PC-9 (cell line): ENCODE results near the gene WDR20. TPM values are rescaled to one million over a fixed set of nuclear protein-coding genes. Genes with fewer than 3 reads are reported as not detected.

Experiments used
- BruUV-seq: library from RNA; stranded (reverse); fragments of 400-500 nt; replicated peaks from 2 replicates; lab custom pipeline; 2021; lab: Mats Ljungman, UMichigan
- CTCF ChIA-PET: fragments of 300-600 bp; sonication (Branson Sonifier 250); formaldehyde crosslinking; loops from one replicate; lab custom pipeline; 2022; ENCODE audit warnings: antibody characterized with exemption; lab: Charles Lee
- POLR2A ChIA-PET: fragments of 300-600 bp; sonication (Branson Sonifier 250); formaldehyde crosslinking; loops from one replicate; lab custom pipeline; 2022; ENCODE audit warnings: antibody characterized with exemption; ENCODE audit not compliant: unreplicated experiment; lab: Charles Lee
- DNase-seq, 2 experiments: peaks; one replicate each; pipeline versions ENCODE4 v3.0.0 to v3.0.0-alpha.2; 2015 to 2022; ENCODE audit warnings: mixed read lengths in 1 of 2
- H2AFZ ChIP-seq: fragments of 200-600 bp; sonication (generic); 2 replicates; pipeline ENCODE4 v1.8.1; 2017; ENCODE audit warnings: antibody characterized with exemption
- H3F3A ChIP-seq: fragments of 200-600 bp; sonication (generic); 2 replicates; pipeline ENCODE4 v1.8.1; 2017; ENCODE audit warnings: antibody characterized with exemption, mild to moderate bottlenecking, low read depth; ENCODE audit not compliant: insufficient read depth
- H3K27ac ChIP-seq: fragments of 200-600 bp; sonication (generic); 2 replicates; pipeline ENCODE4 v1.6.1; 2016; ENCODE audit warnings: mixed run types
- H3K27me3 ChIP-seq: fragments of 200-600 bp; sonication (generic); 2 replicates; pipeline ENCODE4 v1.6.1; 2016; ENCODE audit warnings: low read depth, mixed run types; ENCODE audit not compliant: insufficient read depth
- H3K36me3 ChIP-seq: fragments of 200-600 bp; sonication (generic); 2 replicates; pipeline ENCODE4 v1.6.1; 2016; ENCODE audit warnings: low read depth, mixed run types
- H3K4me1 ChIP-seq: fragments of 200-600 bp; sonication (generic); replicated peaks from 2 replicates; pipeline ENCODE4 v1.6.1; 2016; ENCODE audit warnings: mixed run types; ENCODE audit not compliant: insufficient read depth
- H3K4me2 ChIP-seq: fragments of 200-600 bp; sonication (generic); 2 replicates; pipeline ENCODE4 v1.6.1; 2017; ENCODE audit warnings: mixed run types
- H3K4me3 ChIP-seq: fragments of 200-600 bp; sonication (generic); 2 replicates; pipeline ENCODE4 v1.6.1; 2016; ENCODE audit warnings: mixed run types
- H3K79me2 ChIP-seq: fragments of 200-600 bp; sonication (generic); 2 replicates; pipeline ENCODE4 v1.6.1; 2017; ENCODE audit warnings: low read depth, mixed run types
- H3K9me2 ChIP-seq: fragments of 200-600 bp; sonication (generic); 2 replicates; pipeline ENCODE4 v1.8.1; 2017; ENCODE audit warnings: mild to moderate bottlenecking; ENCODE audit not compliant: insufficient read depth
- H3K9me3 ChIP-seq: fragments of 200-600 bp; sonication (generic); 2 replicates; pipeline ENCODE4 v1.8.1; 2016; ENCODE audit warnings: low read depth; ENCODE audit not compliant: insufficient read depth
- H4K20me1 ChIP-seq: fragments of 200-600 bp; sonication (generic); 2 replicates; pipeline ENCODE4 v1.8.1; 2017; ENCODE audit not compliant: insufficient read depth
- CTCF ChIP-seq: fragments of 200-600 bp; sonication (generic); conservative IDR thresholded peaks from 2 replicates; pipeline ENCODE4 v1.6.1; 2017; ENCODE audit warnings: mixed run types, antibody characterized with exemption, mild to moderate bottlenecking, moderate library complexity
- EZH2 ChIP-seq: fragments of 200-600 bp; sonication (generic); IDR thresholded peaks from 2 replicates; pipeline ENCODE4 v1.8.0; 2017; ENCODE audit warnings: antibody characterized with exemption, low read depth
- intact Hi-C: fragments of 100-400 bp; cut with micrococcal nuclease; formaldehyde crosslinking; loops from one replicate; pipeline ENCODE4 v1.10.0; 2022; ENCODE audit not compliant: unreplicated experiment
- total RNA-seq: library from RNA; stranded (reverse); gene quantifications from 2 replicates; pipeline ENCODE4 v1.2.3, GENCODE V29; 2021

Gene WDR20
- total RNA-seq, 1 experiment from 2014 or later: 93.5 TPM

- intact Hi-C loops: no loop called here
- TF ChIP-seq EZH2: no peak
- peak; percentile 56 for TF ChIP-seq CTCF
- BruUV-seq: no TSS peak
- Histone ChIP-seq H3K27me3 (no peaks in the 10 kb centered on the region), H3K9me3 (no peaks in the 10 kb centered on the region), H3K79me2 (peaks cover 16% of the 10 kb centered on the region; the same call in 1 of the 2 replicates), H2AFZ (no peak overlapping the region), H3K4me1 (no peaks in the 10 kb centered on the region), H3K9me2 (no peaks in the 10 kb centered on the region), H3K4me2 (no peak overlapping the region), H3F3A (peaks cover 5% of the 10 kb centered on the region; the same call in 1 of the 2 replicates), H3K4me3 (no peak overlapping the region), H4K20me1 (peaks cover 10% of the 10 kb centered on the region; the same call in 1 of the 2 replicates), H3K27ac (no peak overlapping the region), H3K36me3 (peaks cover 13% of the 10 kb centered on the region)
- POLR2A ChIA-PET: no interaction called here
- CTCF ChIA-PET: interaction anchor here (0.6 kb wide), 1 partner anchor 21 kb away, joined by 6 read pairs; no protein-coding TSS in a partner anchor
- DNase-seq: no peak
Measured at GRCh38 chr14:102213984-102214658, 74.4 kb downstream of the WDR20 start.

GRCh38 chr14:102215071-102215470 lies 75.4 kb downstream of the WDR20 start:
- H3K4me1 ChIP-seq: peaks cover 4% of the 10 kb centered on the region
- H3K9me2 ChIP-seq: no peaks in the 10 kb centered on the region
- peaks cover 5% of the 10 kb centered on the region; the same call in 1 of the 2 replicates for H3F3A ChIP-seq
- no peak overlapping the region for H3K27ac ChIP-seq
- CTCF ChIA-PET: interaction anchor here (0.6 kb wide), 1 partner anchor 118 kb away, joined by 4 read pairs; no protein-coding TSS in a partner anchor
- no peak overlapping the region for H3K4me2 ChIP-seq
- no peak for DNase-seq
- TF ChIP-seq CTCF (no peak), EZH2 (no peak)
- no peaks in the 10 kb centered on the region for H3K9me3 ChIP-seq
- no peak overlapping the region for H2AFZ ChIP-seq
- BruUV-seq: no TSS peak
- H4K20me1 ChIP-seq: peaks cover 10% of the 10 kb centered on the region; the same call in 1 of the 2 replicates
- H3K27me3 ChIP-seq: no peaks in the 10 kb centered on the region
- POLR2A ChIA-PET: interaction anchor here (0.5 kb wide), 1 partner anchor 9 kb away, joined by 4 read pairs; no protein-coding TSS in a partner anchor
- peaks cover 5% of the 10 kb centered on the region for H3K36me3 ChIP-seq
- peaks cover 20% of the 10 kb centered on the region for H3K79me2 ChIP-seq
- intact Hi-C loops: no loop called here
- H3K4me3 ChIP-seq: no peak overlapping the region

- peaks cover 23% of the 10 kb centered on the region for H3K79me2 ChIP-seq
- peaks cover 5% of the 10 kb centered on the region for H3K36me3 ChIP-seq
- ChIA-PET POLR2A (no interaction called here), CTCF (no interaction called here)
- H3F3A ChIP-seq: peaks cover 6% of the 10 kb centered on the region; the same call in 1 of the 2 replicates
- no peak overlapping the region for H2AFZ ChIP-seq
- no peaks in the 10 kb centered on the region for H3K27me3 ChIP-seq
- DNase-seq: no peak
- no peak overlapping the region for H3K4me3 ChIP-seq
- no peaks in the 10 kb centered on the region for H3K9me3 ChIP-seq
- no TSS peak for BruUV-seq
- H3K9me2 ChIP-seq: no peaks in the 10 kb centered on the region
- no peak for TF ChIP-seq EZH2
- H3K4me2 ChIP-seq: no peak overlapping the region
- peaks cover 10% of the 10 kb centered on the region; the same call in 1 of the 2 replicates for H4K20me1 ChIP-seq
- peaks cover 11% of the 10 kb centered on the region for H3K4me1 ChIP-seq
- intact Hi-C loops: no loop called here
- no peak overlapping the region for H3K27ac ChIP-seq
Measured at GRCh38 chr14:102215576-102216250, 76.0 kb downstream of the WDR20 start.
